ENCODE data around the gene KLHDC7B.

- TF ChIP-seq IRF2 (CRISPR knock-in tag; IDR thresholded peaks at IDR 0.05) (no peak), PBX3 (CRISPR knock-in tag; IDR thresholded peaks at IDR 0.05; ENCODE audit: borderline replicate concordance) (no peak), TCF7L2 (IDR thresholded peaks at IDR 0.05; ENCODE audit: low read depth, low read length) (no peak), ZNF17 (CRISPR knock-in tag; IDR thresholded peaks at IDR 0.05) (no peak), ZNF136 (CRISPR knock-in tag; IDR thresholded peaks at IDR 0.05; ENCODE audit: low read depth) (no peak), MAX (IDR thresholded peaks at IDR 0.05) (no peak), HNRNPH1 (optimal IDR thresholded peaks at IDR 0.05; ENCODE audit: low read depth, low read length) (no peak), FIP1L1 (IDR thresholded peaks at IDR 0.05; ENCODE audit: borderline replicate concordance, insufficient read depth, low read depth, low read length) (no peak)
- TF ChIP-seq, protein P1, sequence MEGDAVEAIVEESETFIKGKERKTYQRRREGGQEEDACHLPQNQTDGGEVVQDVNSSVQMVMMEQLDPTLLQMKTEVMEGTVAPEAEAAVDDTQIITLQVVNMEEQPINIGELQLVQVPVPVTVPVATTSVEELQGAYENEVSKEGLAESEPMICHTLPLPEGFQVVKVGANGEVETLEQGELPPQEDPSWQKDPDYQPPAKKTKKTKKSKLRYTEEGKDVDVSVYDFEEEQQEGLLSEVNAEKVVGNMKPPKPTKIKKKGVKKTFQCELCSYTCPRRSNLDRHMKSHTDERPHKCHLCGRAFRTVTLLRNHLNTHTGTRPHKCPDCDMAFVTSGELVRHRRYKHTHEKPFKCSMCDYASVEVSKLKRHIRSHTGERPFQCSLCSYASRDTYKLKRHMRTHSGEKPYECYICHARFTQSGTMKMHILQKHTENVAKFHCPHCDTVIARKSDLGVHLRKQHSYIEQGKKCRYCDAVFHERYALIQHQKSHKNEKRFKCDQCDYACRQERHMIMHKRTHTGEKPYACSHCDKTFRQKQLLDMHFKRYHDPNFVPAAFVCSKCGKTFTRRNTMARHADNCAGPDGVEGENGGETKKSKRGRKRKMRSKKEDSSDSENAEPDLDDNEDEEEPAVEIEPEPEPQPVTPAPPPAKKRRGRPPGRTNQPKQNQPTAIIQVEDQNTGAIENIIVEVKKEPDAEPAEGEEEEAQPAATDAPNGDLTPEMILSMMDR (CRISPR knock-in tag; IDR thresholded peaks at IDR 0.05), result no peak
Observed at GRCh38 chr22:50517495-50518260, 28.0 kb upstream of the KLHDC7B start.
